ENCODE data around the gene MRPL22.
"Not testable (repeated sequence)": the region's sequence is repeated elsewhere in the genome, so short reads cannot be mapped to it uniquely, and the experiment has no call there.

DNA sequence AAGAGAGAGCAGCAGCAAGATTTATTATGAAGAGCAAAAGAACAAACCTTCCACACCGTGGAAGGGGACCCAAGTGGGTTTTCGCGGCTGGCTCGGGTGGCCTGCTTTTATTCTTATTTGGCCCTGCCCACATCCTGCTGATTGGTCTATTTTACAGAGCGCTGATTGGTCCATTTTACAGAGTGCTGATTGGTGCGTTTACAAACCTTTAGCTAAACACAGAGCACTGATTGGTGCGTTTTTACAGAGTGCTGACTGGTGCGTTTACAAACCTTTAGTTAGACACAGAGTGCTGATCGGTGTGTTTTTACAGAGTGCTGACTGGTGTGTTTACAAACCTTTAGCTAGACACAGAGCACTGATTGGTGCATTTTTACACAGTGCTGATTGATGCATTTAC is 35.2 kb downstream of the MRPL22 start:
- not testable (repeated sequence) for TF ChIP-seq CTCF, POLR2AphosphoS5, POLR2A (IDR thresholded peaks at IDR 0.05)
